Sigmoid colon (tissue), 4 donors: ENCODE measurements around the gene GPS1.

Experiments used
- POLR2AphosphoS5 ChIP-seq, 4 donors: sonication (generic); formaldehyde crosslinking; IDR thresholded peaks; one replicate each; pipeline ENCODE4 v1.6.1; 2017; ENCODE audit warnings: antibody characterized with exemption in 4 of 4
- TF ChIP-seq, protein P1 (sequence below), 4 experiments: fragments of 450-650 bp in 3 of 4; fragments of 200-600 bp in 1 of 4; IDR thresholded peaks; one replicate each; pipeline ENCODE4 v1.5.1; 2016 to 2019; ENCODE audit warnings: antibody characterized with exemption in 4 of 4, mild to moderate bottlenecking in 3 of 4, moderate library complexity in 2 of 4

DNA sequence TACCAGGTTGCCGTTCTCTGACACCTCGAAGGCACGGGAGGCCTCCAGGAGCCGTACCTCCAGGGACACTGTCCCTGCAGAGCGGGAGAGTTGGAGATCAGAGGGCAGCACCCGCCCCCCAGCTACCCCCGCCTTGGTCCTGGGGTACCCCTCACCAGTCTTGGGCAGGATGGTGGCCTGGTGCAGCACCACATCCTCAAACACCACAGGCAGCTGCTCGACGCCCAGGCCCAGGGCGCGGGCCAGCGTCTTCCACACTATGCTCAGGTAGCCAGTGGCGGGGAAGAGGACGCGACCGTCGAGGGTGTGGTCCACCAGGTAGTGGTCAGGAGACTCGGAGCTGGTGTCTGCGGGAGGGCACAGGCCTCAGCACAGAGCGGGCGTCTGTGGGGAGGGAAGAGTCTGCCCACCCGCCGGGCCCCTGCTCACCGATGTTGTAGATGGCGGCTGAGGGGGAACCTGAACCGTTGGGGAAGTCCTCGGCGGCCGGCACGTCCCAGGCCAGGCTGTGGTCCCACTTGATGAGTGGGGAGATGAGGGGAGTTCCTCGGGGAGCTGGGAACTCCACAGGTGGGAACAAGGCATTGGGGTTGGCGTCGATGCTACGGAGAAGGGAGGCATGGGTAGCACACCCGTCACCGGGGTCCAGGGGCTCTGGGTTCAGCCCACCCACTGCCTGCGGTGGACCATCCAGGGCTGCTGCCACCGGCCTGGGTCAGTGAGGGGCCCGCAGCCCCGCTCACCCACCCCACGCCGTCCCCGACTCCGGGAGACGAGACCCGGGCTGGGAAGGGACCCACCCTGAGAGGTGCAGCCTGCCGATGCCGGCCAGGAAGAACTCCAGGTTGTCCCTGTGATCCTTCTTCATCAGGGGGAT, 36.5 kb downstream of the GPS1 start:
- TF ChIP-seq, protein P1, sequence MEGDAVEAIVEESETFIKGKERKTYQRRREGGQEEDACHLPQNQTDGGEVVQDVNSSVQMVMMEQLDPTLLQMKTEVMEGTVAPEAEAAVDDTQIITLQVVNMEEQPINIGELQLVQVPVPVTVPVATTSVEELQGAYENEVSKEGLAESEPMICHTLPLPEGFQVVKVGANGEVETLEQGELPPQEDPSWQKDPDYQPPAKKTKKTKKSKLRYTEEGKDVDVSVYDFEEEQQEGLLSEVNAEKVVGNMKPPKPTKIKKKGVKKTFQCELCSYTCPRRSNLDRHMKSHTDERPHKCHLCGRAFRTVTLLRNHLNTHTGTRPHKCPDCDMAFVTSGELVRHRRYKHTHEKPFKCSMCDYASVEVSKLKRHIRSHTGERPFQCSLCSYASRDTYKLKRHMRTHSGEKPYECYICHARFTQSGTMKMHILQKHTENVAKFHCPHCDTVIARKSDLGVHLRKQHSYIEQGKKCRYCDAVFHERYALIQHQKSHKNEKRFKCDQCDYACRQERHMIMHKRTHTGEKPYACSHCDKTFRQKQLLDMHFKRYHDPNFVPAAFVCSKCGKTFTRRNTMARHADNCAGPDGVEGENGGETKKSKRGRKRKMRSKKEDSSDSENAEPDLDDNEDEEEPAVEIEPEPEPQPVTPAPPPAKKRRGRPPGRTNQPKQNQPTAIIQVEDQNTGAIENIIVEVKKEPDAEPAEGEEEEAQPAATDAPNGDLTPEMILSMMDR (IDR thresholded peaks at IDR 0.05) = no peak
- no peak for TF ChIP-seq POLR2AphosphoS5 (IDR thresholded peaks at IDR 0.05)
